Middle frontal gyrus (tissue), 1 donor: ENCODE results near the gene MEGF10.

ENCODE experiments used
- DNase-seq: peaks from one replicate; pipeline ENCODE4 v3.0.0-alpha.2; 2015; ENCODE audit warnings: low spot score; ENCODE audit errors: extremely low spot score

The MEGF10 gene

GRCh38 chr5:127409921-127410675, 119.5 kb downstream of the MEGF10 start:
- DNase-seq = no peak

- DNase-seq = no peak
Observed at GRCh38 chr5:127410959-127411358, 120.4 kb downstream of the MEGF10 start.

- DNase-seq = no peak
Observed at GRCh38 chr5:127411381-127411780, 120.8 kb downstream of the MEGF10 start.

- no peak for DNase-seq
Observed at GRCh38 chr5:127412698-127413097, 122.1 kb downstream of the MEGF10 start.

- DNase-seq = no peak
Observed at GRCh38 chr5:127415034-127415433, 124.4 kb downstream of the MEGF10 start.

GRCh38 chr5:127416906-127417305, 126.3 kb downstream of the MEGF10 start:
- no peak for DNase-seq

- DNase-seq = no peak
Observed at GRCh38 chr5:127417528-127417927, 126.9 kb downstream of the MEGF10 start.

- no peak for DNase-seq
Observed at GRCh38 chr5:127418367-127418766, 127.8 kb downstream of the MEGF10 start.

GRCh38 chr5:127418974-127419682, 128.5 kb downstream of the MEGF10 start:
- no peak for DNase-seq

GRCh38 chr5:127419683-127420257, 129.2 kb downstream of the MEGF10 start:
- DNase-seq = no peak

- DNase-seq = no peak
Observed at GRCh38 chr5:127420758-127421157, 130.2 kb downstream of the MEGF10 start.

- no peak for DNase-seq
Observed at GRCh38 chr5:127421471-127421870, 130.9 kb downstream of the MEGF10 start.

- no peak for DNase-seq
Observed at GRCh38 chr5:127423173-127423798, 132.7 kb downstream of the MEGF10 start.

GRCh38 chr5:127425037-127425436, 134.4 kb downstream of the MEGF10 start:
- no peak for DNase-seq

- no peak for DNase-seq
Observed at GRCh38 chr5:127425868-127426267, 135.3 kb downstream of the MEGF10 start.

- no peak for DNase-seq
Observed at GRCh38 chr5:127426661-127427060, 136.1 kb downstream of the MEGF10 start.

GRCh38 chr5:127428276-127428675, 137.7 kb downstream of the MEGF10 start:
- no peak for DNase-seq

GRCh38 chr5:127428748-127429147, 138.2 kb downstream of the MEGF10 start:
- DNase-seq = no peak

GRCh38 chr5:127429928-127430327, 139.3 kb downstream of the MEGF10 start:
- no peak for DNase-seq

GRCh38 chr5:127430627-127431026, 140.0 kb downstream of the MEGF10 start:
- DNase-seq = no peak

- no peak for DNase-seq
Observed at GRCh38 chr5:127431977-127432585, 141.5 kb downstream of the MEGF10 start.

GRCh38 chr5:127433526-127433925, 142.9 kb downstream of the MEGF10 start:
- no peak for DNase-seq
